HepG2 (cell line): ENCODE data around the gene PEX11G.
"Not testable (repeated sequence)": the region's sequence is repeated elsewhere in the genome, so short reads cannot be mapped to it uniquely, and the experiment has no call there.

Source experiments
- ATF7-NPFF ChIP-seq: sonication (generic); formaldehyde crosslinking; IDR thresholded peaks from 2 replicates; pipeline ENCODE4 v1.8.1; 2023; ENCODE audit warnings: mild to moderate bottlenecking, low read depth, missing genetic modification reagents, moderate library complexity
- CCAR2 ChIP-seq: fragments of 200-400 bp; formaldehyde crosslinking; optimal IDR thresholded peaks from 2 replicates; pipeline ENCODE3; 2018; ENCODE audit warnings: low read depth, mild to moderate bottlenecking, low read length, moderate library complexity
- CEBPB ChIP-seq: IDR thresholded peaks from 2 replicates; pipeline ENCODE4 v1.6.1; 2011; ENCODE audit warnings: low read depth, low read length, improper control_type of control experiment, borderline replicate concordance
- CTCF ChIP-seq: sonication (generic); formaldehyde crosslinking; IDR thresholded peaks from 2 replicates; pipeline ENCODE4 v1.5.0; 2020; ENCODE audit warnings: mild to moderate bottlenecking, missing genetic modification reagents, moderate library complexity
- IRX3 ChIP-seq: sonication (generic); formaldehyde crosslinking; IDR thresholded peaks from 2 replicates; pipeline ENCODE4 v1.8.1; 2023; ENCODE audit warnings: mild to moderate bottlenecking, low read depth, missing genetic modification reagents, borderline replicate concordance
- SMARCC2 ChIP-seq: fragments of 450-650 bp; IDR thresholded peaks from 2 replicates; pipeline ENCODE4 v1.6.1; 2017; ENCODE audit warnings: antibody characterized with exemption, mild to moderate bottlenecking
- SRSF9 ChIP-seq: fragments of 200-400 bp; formaldehyde crosslinking; IDR thresholded peaks from 2 replicates; pipeline ENCODE4 v1.6.1; 2018; ENCODE audit warnings: borderline replicate concordance, mild to moderate bottlenecking, low read depth, low read length; ENCODE audit not compliant: insufficient read depth, poor library complexity, severe bottlenecking

DNA sequence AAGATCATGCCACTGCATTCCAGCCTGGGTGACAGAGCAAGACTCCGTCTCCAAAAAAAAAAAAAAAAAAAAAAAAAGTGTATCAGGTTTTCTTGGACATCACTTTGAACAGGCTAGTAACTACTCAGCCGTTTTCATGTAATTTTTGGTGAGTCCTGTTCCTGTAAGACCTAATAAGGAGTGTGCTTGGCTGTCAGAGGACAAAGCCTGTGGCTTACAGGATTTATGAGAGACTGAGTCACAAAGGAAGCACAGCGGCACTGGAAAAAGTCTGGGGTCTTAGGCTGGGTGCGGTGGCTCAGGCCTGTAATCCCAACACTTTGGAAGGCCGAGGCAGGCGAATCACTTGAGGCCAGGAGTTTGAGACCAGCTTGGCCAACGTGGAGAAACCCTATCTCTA, 55.4 kb downstream of the PEX11G start:
- TF ChIP-seq CCAR2; IRX3 (CRISPR knock-in tag); SMARCC2; CTCF (CRISPR knock-in tag); ATF7-NPFF (CRISPR knock-in tag); SRSF9; CEBPB: not testable (repeated sequence)
